Left forelimb (tissue), 1 donor: Measurements from ENCODE around the gene ALDH8A1.
"Not testable (repeated sequence)": the region's sequence is repeated elsewhere in the genome, so short reads cannot be mapped to it uniquely, and the experiment has no call there.

Source experiments
- DNase-seq: peaks from one replicate; pipeline ENCODE4 v3.0.0-alpha.2; 2018; ENCODE audit warnings: low spot score

The ALDH8A1 gene

DNA sequence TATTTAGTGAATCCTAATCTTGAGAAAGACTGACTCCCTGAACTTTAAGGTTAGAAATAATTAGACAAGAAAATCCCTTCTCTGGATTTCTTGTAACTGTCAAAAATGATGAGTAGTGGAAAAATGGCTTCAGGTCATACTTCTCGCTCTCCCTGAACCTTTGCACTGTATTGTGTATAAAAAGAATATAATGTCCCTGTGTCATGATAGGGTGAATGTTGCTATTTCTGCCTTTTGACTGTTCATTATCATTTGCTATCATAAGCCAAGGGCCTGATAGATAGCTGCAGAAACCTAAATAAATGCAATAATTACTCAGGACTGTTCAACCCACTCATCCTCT is 39.3 kb downstream of the ALDH8A1 start:
- DNase-seq: no peak

- DNase-seq: no peak
Observed at GRCh38 chr6:134909701-134910592, 40.0 kb downstream of the ALDH8A1 start.

GRCh38 chr6:134908906-134909516 is 40.9 kb downstream of the ALDH8A1 start:
- DNase-seq: no peak

- not testable (repeated sequence) for DNase-seq
Observed at GRCh38 chr6:134904731-134905130, 45.2 kb downstream of the ALDH8A1 start.

DNA sequence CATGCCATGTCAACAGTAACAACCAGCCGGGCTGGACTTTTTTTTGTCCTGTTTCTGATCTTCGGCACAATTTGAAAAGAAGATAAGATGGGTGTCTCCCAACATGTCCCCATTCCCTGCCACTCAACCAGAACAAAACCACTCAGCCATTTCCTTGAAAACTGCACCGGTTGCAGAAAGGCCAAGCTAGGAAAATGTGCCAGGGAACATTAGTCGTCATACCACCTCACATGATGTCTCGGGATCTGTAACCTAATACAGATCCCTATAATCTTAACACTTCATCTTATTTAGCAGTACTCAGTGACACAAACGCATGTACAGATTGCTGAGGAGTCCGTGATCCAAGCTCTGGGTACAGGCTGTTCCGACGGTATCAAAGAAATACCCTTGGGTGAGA is 46.5 kb downstream of the ALDH8A1 start:
- DNase-seq: no peak

- no peak for DNase-seq
Observed at GRCh38 chr6:134902936-134903335, 47.0 kb downstream of the ALDH8A1 start.

- no peak for DNase-seq
Observed at GRCh38 chr6:134902074-134902861, 47.6 kb downstream of the ALDH8A1 start.

DNA sequence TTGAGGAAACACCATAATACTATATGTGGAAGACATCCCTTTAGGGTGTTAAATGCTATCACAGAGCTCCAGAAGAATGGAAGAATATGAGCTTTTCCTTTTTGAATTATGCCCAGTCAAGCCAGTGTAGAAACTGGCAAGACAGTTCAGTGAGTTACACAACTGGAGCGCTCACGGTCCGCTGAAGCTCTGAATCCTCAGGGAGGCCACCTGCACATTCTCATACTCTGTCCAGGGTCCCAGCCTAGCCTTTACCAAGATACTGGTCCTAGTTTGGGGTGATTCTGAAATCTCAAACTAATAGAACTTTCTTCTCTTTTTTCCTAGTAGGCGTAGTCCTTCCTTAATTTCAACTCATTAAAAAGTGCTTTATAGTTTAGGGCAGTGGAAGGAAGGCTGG is 51.3 kb downstream of the ALDH8A1 start:
- DNase-seq: no peak

DNA sequence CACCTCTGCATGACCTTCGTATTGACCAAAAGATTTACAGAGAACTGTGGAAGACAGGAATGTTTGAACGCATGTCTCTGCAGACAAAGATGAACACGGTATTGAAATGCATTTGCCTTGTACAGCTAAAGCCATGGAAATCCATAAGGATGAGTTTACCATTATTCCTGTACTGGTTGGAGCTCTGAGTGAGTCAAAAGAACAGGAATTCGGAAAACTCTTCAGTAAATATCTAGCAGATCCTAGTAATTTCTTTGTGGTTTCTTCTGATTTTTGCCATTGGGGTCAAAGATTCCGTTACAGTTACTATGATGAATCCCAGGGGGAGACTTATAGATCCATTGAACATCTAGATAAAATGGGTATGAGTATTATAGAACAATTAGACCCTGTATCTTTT is 51.7 kb downstream of the ALDH8A1 start:
- DNase-seq: not testable (repeated sequence)

GRCh38 chr6:134896910-134897309 is 53.0 kb downstream of the ALDH8A1 start:
- no peak for DNase-seq

GRCh38 chr6:134894800-134895199 is 55.1 kb downstream of the ALDH8A1 start:
- no peak for DNase-seq

DNA sequence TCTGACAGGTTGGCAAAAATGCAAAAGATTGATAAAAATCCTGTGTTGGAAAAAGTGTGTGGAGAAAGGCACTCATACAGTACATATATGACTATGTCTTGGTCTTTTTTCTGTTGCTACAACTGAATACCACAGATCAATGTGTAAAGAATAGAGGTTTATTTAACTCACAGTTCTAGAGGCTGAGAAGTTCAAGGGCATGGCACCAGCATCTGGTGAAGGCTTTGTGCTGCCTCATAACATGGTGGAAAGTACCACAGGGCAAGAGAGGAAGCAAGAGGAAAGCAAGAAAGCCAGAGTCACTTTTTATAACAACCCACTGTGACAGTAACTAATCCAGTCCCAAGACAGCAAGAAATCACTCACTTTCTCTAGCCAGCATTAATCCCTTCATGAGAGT is 57.5 kb downstream of the ALDH8A1 start:
- DNase-seq: no peak

DNA sequence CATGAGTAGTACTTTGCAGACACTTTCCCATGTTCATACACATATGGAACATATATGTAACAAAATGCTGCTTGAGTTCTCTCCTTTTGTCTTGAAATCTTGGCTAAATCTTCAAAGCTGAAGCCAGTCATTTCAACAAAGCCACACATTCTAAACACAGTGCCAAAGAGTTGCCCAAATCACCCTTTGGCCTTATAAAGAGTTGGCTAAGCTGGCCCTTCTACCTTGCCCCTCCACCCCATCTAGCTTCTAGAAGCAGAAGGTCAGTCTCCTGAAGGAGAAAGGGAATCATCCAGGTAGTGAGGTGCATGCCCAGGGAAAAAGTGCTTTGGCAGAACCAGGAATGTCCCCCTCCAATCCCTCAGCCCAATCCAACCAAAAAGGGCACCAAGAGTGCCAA is 58.3 kb downstream of the ALDH8A1 start:
- DNase-seq: no peak

DNA sequence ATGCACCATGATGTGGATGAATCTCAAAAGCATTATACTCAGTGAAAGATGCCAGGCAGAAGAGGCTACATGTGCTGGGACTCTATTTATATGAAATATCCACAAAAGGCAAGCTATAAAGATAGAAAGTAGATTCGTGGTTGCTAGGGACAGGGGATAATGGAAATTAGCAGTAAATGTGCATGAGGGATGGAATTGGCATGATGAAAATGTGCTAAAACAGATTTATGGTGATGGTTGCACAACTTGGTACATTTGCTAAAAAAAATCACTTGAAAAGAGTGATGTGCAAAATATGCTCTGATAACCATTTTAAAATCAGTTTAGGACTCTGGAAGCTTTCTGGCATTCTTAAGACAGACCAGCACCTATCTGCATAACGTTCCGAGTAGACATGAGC is 61.6 kb downstream of the ALDH8A1 start:
- no peak for DNase-seq

- DNase-seq: no peak
Observed at GRCh38 chr6:134884752-134885151, 65.1 kb downstream of the ALDH8A1 start.

GRCh38 chr6:134883314-134883713 is 66.6 kb downstream of the ALDH8A1 start:
- no peak for DNase-seq

DNA sequence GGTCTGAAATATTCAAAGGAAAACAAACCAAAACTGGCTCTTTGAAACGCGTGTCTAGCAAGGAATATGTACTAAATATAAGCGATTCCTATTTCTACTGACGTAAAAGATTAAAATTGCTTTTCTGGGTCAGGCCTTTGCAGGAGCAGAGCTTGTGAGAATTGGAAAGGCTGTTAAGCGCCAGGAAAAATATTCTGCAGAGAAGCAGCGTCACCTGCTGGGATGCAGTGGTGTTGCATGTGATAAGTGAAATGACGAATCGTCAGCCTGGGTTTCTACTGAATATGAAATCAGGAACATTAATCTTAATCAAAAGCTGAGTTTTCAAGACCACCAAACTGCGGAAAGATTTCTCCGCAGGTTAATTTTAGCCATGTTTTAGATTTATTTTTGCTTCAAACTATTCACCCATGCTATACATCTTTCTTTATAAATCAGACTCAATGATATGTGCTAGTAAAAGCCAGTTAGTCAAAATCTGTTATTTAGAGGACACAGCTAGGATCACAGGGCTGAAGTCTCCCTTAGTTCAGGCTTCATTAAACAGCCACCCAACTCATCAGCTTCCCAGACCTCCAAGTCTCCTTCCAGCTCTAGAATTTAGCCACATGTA is 67.4 kb downstream of the ALDH8A1 start:
- no peak for DNase-seq

DNA sequence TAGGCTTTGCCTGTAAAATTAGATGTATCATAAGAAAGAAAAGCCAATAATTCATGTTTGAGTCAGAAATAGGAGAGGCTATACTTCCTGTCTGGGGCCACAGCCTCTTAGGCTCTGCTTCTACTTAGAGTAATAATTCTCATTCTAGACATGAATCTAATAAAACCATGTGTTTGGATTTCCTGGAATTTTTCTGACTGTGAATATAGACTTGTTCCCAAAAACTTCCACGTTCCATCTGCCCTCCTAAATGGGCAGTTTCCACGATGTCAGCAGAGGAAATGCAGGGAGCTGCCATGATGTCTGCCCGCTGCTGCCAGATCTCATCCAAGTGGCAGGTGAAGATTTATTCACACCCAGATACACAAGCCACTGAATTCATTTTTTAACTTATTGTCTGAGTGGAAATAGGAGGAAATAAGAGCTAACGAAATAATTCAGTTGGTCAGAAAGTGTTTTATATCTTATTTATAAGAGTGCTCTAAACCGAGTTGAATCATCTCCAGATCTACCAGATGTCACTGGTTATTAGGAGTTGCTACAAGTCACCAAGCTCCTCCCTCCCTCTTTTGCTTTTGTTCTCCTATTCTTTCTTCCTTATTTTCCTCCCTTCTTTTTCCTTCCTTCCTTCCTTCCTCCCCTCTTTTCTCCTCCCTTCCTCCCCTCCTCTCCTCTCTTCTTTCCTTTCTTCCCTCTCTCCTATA is 69.3 kb downstream of the ALDH8A1 start:
- no peak for DNase-seq

- DNase-seq: no peak
Observed at GRCh38 chr6:134878136-134878535, 71.8 kb downstream of the ALDH8A1 start.

DNA sequence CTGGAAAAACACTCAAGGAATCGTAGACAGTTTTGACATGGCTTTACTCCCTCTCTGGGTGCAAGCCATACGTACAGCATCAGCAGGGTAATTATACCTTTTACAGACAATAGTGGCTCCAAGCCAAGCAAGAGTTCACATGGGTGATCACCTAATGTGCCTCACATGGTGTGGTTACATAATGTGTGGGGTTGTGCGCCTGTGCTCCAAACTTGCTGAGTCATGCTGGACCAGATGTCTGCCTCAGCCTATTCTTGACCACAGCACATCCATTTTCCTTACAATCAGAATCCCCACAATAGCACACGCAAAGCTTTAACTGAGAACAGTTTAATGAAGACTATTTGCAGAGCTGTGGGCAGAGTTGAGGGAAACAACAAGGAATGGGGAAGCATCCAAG is 74.5 kb downstream of the ALDH8A1 start:
- no peak for DNase-seq

DNA sequence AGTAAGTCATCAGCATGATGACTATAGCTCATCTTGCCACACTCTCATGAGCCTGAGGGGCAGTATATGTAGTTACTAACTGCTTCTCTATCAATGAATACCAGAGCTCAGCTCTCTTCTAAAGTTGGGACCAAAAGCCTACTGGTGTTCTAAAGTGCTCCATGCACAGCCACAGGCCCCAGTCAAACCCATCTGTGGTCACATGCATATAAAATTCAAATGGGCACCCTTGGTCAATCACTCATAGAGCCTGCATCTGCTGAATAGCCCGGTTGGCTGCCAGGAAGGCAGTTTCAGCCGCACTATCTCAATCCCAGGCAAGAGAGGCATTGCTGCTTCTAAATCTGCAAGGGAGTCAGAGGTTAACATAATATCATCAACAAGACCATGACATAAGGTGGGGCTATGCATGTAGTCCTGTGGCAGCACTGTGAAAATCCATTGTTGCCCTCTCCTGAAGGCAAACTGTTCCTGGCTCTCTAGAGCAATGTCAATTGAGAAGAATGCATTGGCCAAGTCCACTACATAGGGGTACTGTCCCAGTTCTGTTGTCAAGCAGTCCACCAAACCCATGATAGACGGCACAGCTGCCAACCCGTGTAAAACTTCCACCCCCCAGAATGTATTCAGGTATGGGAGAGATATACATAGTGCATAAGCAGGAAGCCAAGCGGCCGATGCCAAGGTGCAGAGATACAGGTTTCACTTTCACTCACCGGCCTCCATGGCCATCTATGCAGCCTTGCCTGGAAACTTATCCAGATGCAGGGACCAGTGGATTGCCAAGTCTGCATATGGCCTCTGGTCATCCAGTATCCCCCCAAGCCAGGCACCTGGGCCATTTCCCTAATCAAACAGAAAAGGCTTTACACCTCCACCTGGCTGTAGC is 76.2 kb downstream of the ALDH8A1 start:
- no peak for DNase-seq
